NK-92 (cell line): ENCODE results near the gene LBX2.

Experiments
- DNase-seq: peaks from one replicate; lab custom pipeline; 2025; ENCODE audit not compliant: unreplicated experiment; lab: John Stamatoyannopoulos, UW

Gene LBX2

DNA sequence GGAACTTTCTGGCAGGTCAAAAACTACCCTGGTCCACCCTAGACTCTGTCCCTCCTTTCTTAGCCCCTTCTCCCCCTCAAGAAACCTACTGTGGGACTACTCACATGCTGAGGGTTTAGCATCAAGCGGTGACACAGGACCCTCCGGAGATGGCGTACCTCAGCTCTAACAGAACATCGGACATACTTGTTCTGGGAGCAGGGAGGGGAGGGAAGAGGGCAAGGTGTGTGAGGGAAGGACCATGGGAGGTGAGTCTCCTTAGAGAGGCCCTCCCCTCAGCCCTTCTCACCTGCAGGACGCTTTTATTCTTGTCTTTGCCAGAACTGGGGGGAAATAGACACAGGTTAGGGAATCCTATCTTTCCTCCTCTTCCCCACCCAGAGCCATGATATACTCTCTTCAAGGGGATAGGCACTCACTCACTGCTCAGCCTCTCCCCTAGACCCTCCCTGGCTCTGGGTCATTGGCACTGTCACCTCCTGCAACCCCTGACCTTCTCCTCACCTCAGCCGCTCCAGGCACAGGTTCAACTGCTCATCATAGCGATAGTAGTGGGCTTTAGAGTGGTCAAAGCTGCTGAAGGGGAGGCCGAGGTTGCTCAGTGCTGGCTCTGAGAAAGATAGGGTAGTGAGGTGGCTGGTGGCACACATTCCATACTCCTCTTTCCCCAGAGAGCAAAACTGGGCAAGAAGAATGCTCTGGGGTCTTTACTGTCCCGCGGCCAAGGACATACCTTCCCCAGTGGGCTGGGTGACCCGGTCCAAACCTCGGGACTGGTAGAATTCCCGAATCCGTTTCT, 6.2 kb upstream of the LBX2 start:
- no peak for DNase-seq

GRCh38 chr2:74504591-74504990, 5.2 kb upstream of the LBX2 start:
- DNase-seq = no peak

GRCh38 chr2:74503506-74504475, 4.4 kb upstream of the LBX2 start:
- DNase-seq = no peak

GRCh38 chr2:74502720-74503505, 3.5 kb upstream of the LBX2 start:
- no peak for DNase-seq

DNA sequence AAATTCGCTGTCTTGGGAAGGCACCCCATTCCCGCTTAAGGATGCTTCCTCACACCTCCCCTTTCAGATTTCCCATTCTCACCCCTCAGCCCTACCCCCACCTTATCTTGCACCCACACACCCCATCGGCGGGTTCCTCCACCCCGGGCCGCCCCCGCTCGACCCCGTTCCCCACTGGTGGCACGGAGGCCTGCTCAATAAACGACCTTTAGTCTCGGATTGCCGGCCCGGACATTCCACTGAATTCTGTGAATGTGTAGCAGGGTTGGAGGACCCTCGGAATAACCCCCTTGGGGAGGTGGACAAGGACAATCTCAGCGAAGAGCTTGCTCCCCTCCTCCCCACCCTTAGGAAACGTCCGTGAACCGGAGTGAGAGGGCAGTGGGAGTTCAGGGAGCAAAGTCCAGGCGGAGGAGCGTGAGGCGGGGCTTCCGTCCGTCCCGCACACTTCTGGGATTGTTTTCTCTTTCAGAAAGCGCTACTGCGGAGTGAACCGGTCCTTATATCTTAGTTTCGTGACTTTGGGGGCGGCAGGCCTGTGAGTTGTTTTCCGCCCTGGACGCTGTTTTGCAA, 2.8 kb upstream of the LBX2 start:
- no peak for DNase-seq

- DNase-seq = no peak
Measured at GRCh38 chr2:74501335-74502071, 2.1 kb upstream of the LBX2 start.

GRCh38 chr2:74500578-74500946, 1.2 kb upstream of the LBX2 start:
- DNase-seq = no peak

DNA sequence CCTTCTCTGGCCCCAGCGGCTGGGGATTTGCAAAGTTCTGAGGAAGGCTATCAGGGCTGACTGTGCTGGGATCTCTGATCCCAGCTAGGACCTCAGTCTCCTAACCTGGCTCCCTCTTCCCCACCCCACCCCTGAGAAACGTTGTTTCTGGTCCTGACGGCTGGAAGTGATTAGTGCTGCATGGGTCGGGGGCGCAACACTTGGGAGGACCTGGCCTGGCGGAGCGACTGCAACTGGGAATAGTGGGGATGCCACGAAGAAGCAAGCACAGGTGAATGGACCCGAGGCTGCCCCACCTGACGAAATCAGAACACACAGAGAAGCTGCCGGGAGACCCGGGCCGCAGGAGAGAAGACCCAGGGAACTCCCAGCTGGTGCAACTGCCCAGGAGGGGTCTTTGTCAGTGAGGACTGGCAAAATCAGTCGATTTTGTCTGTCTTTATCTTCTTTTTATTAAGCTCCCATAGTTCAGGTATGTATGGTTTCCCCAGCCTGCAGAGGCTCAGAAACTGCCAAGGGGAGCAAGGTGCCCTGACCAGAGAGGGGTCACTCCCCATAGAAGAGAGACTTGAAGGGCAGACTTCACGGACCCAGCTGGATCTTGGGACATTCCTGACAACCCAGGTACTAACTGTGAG, 656 bp upstream of the LBX2 start:
- DNase-seq = no peak

GRCh38 chr2:74498500-74499266, 720 bp downstream of the LBX2 start:
- DNase-seq = no peak

GRCh38 chr2:74497777-74498499, 1.5 kb downstream of the LBX2 start:
- no peak for DNase-seq

- DNase-seq = no peak
Measured at GRCh38 chr2:74496997-74497776, 2.2 kb downstream of the LBX2 start.

DNA sequence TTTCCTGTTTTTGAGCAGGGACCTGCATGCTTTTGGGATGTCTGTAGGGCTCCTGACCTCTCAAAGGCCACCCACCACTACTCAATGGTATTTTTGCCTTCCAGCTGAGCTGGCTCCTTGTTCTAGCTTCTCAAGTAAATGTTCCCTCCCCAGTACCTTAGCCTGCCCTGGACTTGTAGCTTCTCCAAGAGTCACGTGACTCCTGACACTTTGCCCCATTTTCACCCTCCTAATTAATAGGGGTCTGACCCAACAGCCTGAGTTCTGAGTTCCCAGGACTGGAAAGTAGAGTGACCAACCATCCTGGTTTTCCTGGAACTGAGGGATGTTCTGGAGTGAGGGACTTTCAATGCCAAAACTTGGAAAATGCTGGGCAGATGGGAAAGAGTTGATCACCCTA, 4.0 kb downstream of the LBX2 start:
- DNase-seq = no peak

DNA sequence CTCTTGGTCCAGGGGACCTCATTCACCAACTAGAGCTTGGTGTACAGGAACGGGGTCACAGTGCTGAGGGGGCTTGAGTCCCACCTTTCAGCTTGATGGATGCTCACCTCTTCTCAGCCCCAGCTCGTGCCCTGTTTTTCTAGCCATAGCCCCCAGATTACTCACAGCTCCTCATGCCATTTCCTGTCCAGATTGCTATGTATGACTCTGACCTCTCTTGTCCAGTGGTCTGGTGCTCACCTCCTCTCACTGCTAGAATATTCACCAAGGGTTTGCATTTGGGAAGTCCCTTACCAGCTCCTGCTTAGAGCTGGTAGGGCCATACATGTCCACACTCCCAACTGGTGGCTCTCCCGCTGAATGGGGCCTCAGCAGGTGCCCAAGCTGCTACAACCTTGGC, 5.9 kb downstream of the LBX2 start:
- DNase-seq = no peak

DNA sequence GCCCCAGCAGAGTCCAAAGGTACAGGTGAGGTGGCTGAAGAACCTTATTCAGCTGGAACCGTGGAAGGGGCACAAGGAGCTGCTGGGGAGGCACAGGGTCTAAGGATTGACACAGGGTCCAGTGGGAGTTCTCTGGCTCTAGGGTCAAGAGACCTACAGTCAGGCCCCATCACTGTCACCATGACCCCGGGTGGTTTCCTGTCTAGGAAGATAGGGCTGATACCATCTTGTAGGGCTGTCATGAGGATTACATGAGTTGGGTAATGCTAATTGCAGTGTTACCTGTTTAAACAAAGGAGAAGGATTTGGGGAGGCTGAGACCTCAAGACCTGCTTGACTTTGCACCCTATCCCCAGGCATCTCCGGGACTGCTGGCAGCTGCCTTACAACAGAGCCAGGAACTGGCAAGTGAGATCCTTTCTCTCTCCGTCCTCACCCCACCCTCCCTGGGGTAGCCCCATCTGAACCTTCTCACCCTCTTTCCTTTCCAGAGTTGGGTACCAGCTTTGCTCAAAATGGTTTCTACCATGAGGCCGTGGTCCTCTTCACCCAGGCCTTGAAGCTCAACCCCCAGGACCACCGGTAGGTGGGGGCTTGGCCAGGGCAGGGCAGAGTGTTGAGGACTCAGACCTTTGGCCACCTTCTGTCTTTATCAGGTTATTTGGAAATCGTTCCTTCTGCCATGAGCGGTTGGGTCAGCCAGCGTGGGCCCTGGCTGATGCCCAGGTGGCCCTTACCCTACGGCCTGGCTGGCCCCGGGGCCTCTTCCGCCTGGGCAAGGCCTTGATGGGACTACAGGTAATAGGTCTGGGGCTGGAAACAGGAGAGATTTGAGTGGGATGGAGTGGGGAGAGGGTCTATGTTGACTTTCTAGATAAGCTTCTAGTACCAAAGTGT, 7.5 kb downstream of the LBX2 start:
- no peak for DNase-seq

- no peak for DNase-seq
Measured at GRCh38 chr2:74489906-74490305, 9.5 kb downstream of the LBX2 start.

GRCh38 chr2:74488643-74489481, 10.5 kb downstream of the LBX2 start:
- no peak for DNase-seq
